Thyroid gland (tissue), 4 donors: Measurements from ENCODE around the gene SLCO3A1. TPM values are rescaled to one million over a fixed set of nuclear protein-coding genes. Genes with fewer than 3 reads are reported as not detected.

Experiments
- DNase-seq, 2 donors: peaks; one replicate each; pipeline ENCODE4 v3.0.0-alpha.2; 2019
- H3K27ac ChIP-seq, 3 donors: fragments of 200-600 bp; sonication (generic); 1 replicate in 2 of 3; 2 replicates in 1 of 3; pipeline ENCODE4 v1.5.1; 2016 to 2019; ENCODE audit warnings: mild to moderate bottlenecking in 1 of 3, moderate library complexity in 1 of 3
- H3K27me3 ChIP-seq: fragments of 200-600 bp; sonication (generic); one replicate; pipeline ENCODE4 v1.5.1; 2019
- H3K36me3 ChIP-seq, 2 donors: fragments of 200-600 bp; sonication (generic); one replicate each; pipeline ENCODE4 v1.5.1; 2016 to 2019
- H3K4me1 ChIP-seq, 2 donors: fragments of 200-600 bp; sonication (generic); one replicate each; pipeline ENCODE4 v1.5.1; 2017 to 2019
- H3K4me3 ChIP-seq, 3 donors: fragments of 200-600 bp; sonication (generic); replicated peaks in 1 of 3; 1 replicate in 2 of 3; 2 replicates in 1 of 3; pipeline ENCODE4 v1.5.1; 2016; ENCODE audit warnings: mild to moderate bottlenecking in 1 of 3
- H3K9me3 ChIP-seq: fragments of 200-600 bp; sonication (generic); one replicate; pipeline ENCODE4 v1.5.1; 2017
- POLR2A ChIP-seq, 2 donors: fragments of 450-650 bp; IDR thresholded peaks; one replicate each; pipeline ENCODE4 v1.6.1; 2017; ENCODE audit warnings: antibody characterized with exemption in 2 of 2, mild to moderate bottlenecking in 2 of 2, moderate library complexity in 1 of 2
- WGBS, 2 donors: methylation state at CpG; one replicate each; pipeline ENCODE4 v1.1.5; 2017; 5-methylcytosine and 5-hydroxymethylcytosine counted together
- intact Hi-C: fragments of 100-400 bp; cut with DNase I; formaldehyde crosslinking; loops from one replicate; pipeline ENCODE4 v1.15.1; 2023
- total RNA-seq, 4 donors: library from RNA; depleted of rRNA; stranded (reverse); fragments of >200 nt; gene quantifications; one replicate each; pipeline ENCODE4 v1.2.3, GENCODE V29; 2016
- TF ChIP-seq, protein P1 (sequence below), 6 experiments: fragments of 200-600 bp in 3 of 6; fragments of 450-650 bp in 3 of 6; sonication (generic) in 3 of 6; IDR thresholded peaks; one replicate each; pipeline ENCODE4 v1.5.1; 2016 to 2019; ENCODE audit warnings: antibody characterized with exemption in 6 of 6, mild to moderate bottlenecking in 2 of 6, inconsistent platforms in 1 of 6, moderate library complexity in 1 of 6

SLCO3A1 gene
- total RNA-seq, 4 donors from 2014 or later, result 23.3 to 31.4 (median 28.0) TPM

DNA sequence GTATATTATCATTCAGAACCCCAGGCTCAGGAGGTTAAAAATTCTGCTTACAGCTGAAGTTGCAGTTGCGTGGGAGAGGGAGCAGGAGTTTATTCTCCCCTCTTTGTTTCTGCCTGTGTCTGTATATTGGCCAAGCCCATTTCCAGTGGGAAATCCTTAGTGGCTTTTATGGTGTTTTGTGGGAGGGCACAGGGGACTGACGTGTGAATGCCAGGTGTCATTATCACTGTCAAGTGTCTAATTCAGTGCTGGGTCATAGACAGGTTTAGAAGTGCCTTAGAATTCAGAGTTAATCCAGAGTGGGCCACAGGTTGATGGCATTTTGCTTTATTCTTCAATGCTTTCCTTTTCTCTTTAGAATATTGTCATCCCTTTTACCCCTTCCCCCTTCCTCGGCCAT lies 33.4 kb downstream of the SLCO3A1 start:
- Histone ChIP-seq H3K27me3 (no peaks in the 10 kb centered on the region), H3K4me3 (no peak overlapping the region), H3K4me1 (peaks cover 11 to 21% of the 10 kb centered on the region in 2 donors), H3K9me3 (no peaks in the 10 kb centered on the region), H3K27ac (no peak overlapping the region), H3K36me3 (no peaks in the 10 kb centered on the region)
- TF ChIP-seq, protein P1, sequence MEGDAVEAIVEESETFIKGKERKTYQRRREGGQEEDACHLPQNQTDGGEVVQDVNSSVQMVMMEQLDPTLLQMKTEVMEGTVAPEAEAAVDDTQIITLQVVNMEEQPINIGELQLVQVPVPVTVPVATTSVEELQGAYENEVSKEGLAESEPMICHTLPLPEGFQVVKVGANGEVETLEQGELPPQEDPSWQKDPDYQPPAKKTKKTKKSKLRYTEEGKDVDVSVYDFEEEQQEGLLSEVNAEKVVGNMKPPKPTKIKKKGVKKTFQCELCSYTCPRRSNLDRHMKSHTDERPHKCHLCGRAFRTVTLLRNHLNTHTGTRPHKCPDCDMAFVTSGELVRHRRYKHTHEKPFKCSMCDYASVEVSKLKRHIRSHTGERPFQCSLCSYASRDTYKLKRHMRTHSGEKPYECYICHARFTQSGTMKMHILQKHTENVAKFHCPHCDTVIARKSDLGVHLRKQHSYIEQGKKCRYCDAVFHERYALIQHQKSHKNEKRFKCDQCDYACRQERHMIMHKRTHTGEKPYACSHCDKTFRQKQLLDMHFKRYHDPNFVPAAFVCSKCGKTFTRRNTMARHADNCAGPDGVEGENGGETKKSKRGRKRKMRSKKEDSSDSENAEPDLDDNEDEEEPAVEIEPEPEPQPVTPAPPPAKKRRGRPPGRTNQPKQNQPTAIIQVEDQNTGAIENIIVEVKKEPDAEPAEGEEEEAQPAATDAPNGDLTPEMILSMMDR (IDR thresholded peaks at IDR 0.05), result no peak
- TF ChIP-seq POLR2A (IDR thresholded peaks at IDR 0.05), result no peak
- intact Hi-C loops, result no loop called here
- no peak for DNase-seq
- WGBS, 2 donors, result 80 to 82% methylated on average over 3 of the region's 3 CpGs

DNA sequence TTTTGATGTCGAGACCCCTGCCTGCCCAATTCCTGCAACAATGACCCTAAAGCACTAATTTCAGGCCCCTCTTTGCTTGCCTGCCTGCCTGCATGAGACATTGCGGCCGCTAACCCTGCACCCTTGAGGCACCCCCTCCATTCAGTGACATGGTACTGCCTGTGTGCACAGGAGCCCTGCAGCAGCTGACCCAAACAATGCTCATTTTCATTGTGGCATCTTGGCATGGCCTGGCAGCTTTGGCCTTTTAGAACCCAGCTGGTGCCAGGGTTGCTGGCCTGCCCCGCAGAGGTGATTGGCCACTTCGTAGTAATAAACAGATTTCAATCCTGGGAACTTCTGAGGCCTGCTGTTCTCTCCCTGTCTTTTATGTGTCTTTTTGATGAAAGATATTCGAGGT lies 33.8 kb downstream of the SLCO3A1 start:
- H3K9me3 ChIP-seq, result no peaks in the 10 kb centered on the region
- no peak for DNase-seq
- intact Hi-C loops, result no loop called here
- 88 to 90% methylated on average over 6 of the region's 6 CpGs for WGBS, 2 donors
- H3K4me3 ChIP-seq, result no peak overlapping the region
- peaks cover 11 to 20% of the 10 kb centered on the region in 2 donors for H3K4me1 ChIP-seq
- no peak overlapping the region for H3K27ac ChIP-seq
- TF ChIP-seq POLR2A (IDR thresholded peaks at IDR 0.05), result no peak
- TF ChIP-seq, protein P1 (IDR thresholded peaks at IDR 0.05), result no peak
- H3K36me3 ChIP-seq, result no peaks in the 10 kb centered on the region
- H3K27me3 ChIP-seq, result no peaks in the 10 kb centered on the region

DNA sequence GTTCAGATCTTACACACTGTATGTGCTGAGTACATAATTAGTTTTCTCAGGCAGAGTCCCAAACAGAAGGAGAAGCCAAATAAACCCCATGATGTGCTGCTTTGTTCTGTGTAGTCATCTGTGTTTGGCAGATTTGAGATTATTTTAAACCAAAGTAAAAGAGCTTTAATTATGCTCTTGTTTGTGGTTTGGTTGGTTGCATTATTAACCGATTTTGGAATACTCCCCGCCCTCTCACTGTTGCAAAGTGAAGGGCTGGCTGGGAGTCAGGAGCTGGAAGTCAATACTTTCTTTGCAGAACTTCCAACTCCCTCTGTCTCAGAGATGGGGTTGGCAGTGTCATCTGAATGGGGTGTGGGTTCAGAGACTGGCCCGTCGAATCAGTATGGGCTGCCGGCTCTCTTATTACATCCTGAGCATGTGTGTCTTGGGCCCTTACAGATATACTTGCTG lies 34.4 kb downstream of the SLCO3A1 start:
- H3K27ac ChIP-seq, result no peak overlapping the region
- no peaks in the 10 kb centered on the region for H3K27me3 ChIP-seq
- H3K4me1 ChIP-seq, result peaks cover 11 to 17% of the 10 kb centered on the region in 2 donors
- WGBS, 2 donors, result 70 to 78% methylated on average over 5 of the region's 5 CpGs
- H3K36me3 ChIP-seq, result no peaks in the 10 kb centered on the region
- H3K4me3 ChIP-seq, result no peak overlapping the region
- DNase-seq, result no peak
- H3K9me3 ChIP-seq, result no peaks in the 10 kb centered on the region
- intact Hi-C loops, result no loop called here
- TF ChIP-seq, protein P1 (IDR thresholded peaks at IDR 0.05), result no peak
- no peak for TF ChIP-seq POLR2A (IDR thresholded peaks at IDR 0.05)

DNA sequence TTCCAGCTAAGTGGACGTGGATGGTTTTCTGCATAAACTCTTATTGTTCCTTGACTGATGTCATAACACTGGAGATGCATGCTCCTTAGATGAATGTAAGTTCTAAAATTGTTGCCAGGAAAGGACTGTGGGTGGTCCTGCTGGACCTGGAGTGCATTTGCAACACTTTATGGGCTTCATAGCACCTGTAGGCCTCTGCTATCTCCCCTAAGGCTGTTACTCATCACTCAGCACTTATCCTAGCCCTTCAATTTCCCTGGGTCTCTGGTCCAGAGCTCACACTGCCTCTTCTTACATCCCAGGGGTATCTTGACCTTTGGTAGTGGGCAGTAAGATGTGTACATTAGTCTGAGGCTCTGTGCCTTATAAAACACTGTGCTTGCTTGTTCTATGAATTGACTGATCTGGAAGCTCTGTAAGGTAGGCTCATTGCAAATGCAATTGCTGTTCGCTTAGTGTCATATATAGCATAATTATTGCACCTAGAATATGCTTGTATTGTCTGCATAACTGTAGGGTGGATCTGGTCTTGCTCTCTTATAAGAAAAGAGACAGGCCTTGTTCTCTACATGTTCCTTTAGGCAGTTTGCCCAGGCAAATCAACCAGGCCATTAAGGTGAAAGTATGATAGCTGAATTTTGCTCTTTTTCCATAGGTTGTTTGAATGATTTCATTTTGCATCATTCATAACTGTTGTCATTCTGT lies 35.8 kb downstream of the SLCO3A1 start:
- Histone ChIP-seq H3K4me3 (no peak overlapping the region), H3K27me3 (no peaks in the 10 kb centered on the region), H3K27ac (no peak overlapping the region), H3K36me3 (no peaks in the 10 kb centered on the region), H3K4me1 (peaks cover 11 to 16% of the 10 kb centered on the region in 2 donors), H3K9me3 (no peaks in the 10 kb centered on the region)
- WGBS, 2 donors, result 96 to 97% methylated on average over 2 of the region's 2 CpGs
- intact Hi-C loops, result no loop called here
- no peak for TF ChIP-seq POLR2A (IDR thresholded peaks at IDR 0.05)
- no peak for DNase-seq

DNA sequence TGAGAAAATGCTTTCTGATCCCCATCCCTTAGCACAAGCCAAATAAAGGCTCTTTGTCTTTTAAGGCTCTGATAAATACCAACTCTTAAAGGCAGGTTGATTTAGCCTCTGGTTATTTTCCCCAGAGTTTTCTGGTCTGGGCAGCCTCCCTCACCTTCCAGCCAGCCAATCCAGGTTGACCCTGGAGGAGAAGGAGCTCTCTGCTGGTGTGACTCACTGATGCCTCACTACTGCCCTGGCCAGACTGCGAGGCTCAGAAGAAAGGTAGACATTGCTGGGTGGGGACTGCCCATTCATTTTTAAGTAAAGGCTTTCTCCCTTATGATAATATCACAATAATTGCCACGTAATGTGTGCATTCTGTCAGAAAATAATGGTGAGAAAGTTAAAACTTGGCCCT lies 37.1 kb downstream of the SLCO3A1 start:
- Histone ChIP-seq H3K27me3 (no peaks in the 10 kb centered on the region), H3K27ac (no peak overlapping the region), H3K4me1 (peaks cover 11 to 16% of the 10 kb centered on the region in 2 donors), H3K4me3 (no peak overlapping the region), H3K36me3 (no peaks in the 10 kb centered on the region), H3K9me3 (no peaks in the 10 kb centered on the region)
- intact Hi-C loops, result no loop called here
- TF ChIP-seq, protein P1 (IDR thresholded peaks at IDR 0.05), result no peak
- TF ChIP-seq POLR2A (IDR thresholded peaks at IDR 0.05), result no peak
- no peak for DNase-seq
- 89 to 93% methylated on average over 2 of the region's 2 CpGs for WGBS, 2 donors
